ENCODE results near the gene LZTFL1. TPM values are rescaled to one million over a fixed set of nuclear protein-coding genes. Genes with fewer than 3 reads are reported as not detected.

LZTFL1 gene, protein sequence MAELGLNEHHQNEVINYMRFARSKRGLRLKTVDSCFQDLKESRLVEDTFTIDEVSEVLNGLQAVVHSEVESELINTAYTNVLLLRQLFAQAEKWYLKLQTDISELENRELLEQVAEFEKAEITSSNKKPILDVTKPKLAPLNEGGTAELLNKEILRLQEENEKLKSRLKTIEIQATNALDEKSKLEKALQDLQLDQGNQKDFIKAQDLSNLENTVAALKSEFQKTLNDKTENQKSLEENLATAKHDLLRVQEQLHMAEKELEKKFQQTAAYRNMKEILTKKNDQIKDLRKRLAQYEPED
- total RNA-seq (2014; rRNA removed; shearing (Covaris generic)) = 26.5 and 38.3 TPM in 2 replicates

GRCh38 chr3:45841757-45842491 is at the start of gene LZTFL1:
Gene LZTFL1, minus strand, starts transcription at chr3:45842119. Its CDS starts 128 bp downstream, at chr3:45841991.
- DNase-seq (ENCODE audit: low read depth) = peak; percentile 98

DNA sequence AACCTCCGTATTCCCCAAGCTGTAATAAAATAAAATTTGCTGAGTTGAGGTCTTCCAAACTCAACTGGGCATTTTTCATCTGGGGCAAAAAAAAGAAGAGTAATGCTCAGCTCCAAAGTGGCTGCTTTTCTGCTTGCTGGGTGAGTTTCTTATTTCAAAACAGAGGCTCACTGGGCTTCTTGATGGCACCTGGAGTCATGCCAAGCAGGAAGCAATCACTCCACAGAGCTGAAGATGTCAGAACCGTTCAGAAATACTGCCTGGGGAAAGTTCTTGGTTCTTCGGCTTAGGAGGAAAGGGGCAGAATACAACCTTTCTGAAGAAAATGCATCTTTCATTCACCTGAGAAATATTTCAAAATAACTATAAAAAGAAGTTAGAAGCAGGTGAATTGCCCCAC is 48.5 kb upstream of the LZTFL1 start:
- DNase-seq (ENCODE audit: low read depth) = peak; percentile 40

DNA sequence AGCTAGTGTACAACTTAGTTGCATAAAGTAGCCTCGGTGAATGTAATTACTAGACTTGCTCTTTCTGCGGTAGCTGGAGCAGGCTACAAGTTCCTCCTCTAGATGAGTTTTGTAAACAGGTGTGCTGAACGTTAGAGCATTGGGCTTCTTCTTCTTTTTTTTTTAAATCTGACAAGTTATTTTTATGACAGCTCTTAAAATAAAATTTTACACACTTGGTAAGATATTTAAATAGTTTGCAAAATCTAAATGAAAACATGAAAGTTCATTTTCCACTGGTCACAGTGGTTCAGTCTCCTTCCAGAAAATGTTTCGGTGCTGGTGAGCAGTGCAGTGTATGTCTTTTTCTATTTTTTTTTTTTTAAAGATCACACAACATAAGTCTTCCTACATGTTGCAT is 47.4 kb upstream of the LZTFL1 start:
- no peak for DNase-seq (ENCODE audit: low read depth)

GRCh38 chr3:45887759-45888511 is 46.0 kb upstream of the LZTFL1 start:
- no peak for DNase-seq (ENCODE audit: low read depth)

GRCh38 chr3:45887285-45887684 is 45.4 kb upstream of the LZTFL1 start:
- DNase-seq (ENCODE audit: low read depth) = no peak

- no peak for DNase-seq (ENCODE audit: low read depth)
Measured at GRCh38 chr3:45885979-45886705, 44.2 kb upstream of the LZTFL1 start, which contains the start of gene CCR9. Gene CCR9, plus strand, starts transcription at chr3:45886543. Its CDS starts 8,391 bp downstream, at chr3:45894934.

DNA sequence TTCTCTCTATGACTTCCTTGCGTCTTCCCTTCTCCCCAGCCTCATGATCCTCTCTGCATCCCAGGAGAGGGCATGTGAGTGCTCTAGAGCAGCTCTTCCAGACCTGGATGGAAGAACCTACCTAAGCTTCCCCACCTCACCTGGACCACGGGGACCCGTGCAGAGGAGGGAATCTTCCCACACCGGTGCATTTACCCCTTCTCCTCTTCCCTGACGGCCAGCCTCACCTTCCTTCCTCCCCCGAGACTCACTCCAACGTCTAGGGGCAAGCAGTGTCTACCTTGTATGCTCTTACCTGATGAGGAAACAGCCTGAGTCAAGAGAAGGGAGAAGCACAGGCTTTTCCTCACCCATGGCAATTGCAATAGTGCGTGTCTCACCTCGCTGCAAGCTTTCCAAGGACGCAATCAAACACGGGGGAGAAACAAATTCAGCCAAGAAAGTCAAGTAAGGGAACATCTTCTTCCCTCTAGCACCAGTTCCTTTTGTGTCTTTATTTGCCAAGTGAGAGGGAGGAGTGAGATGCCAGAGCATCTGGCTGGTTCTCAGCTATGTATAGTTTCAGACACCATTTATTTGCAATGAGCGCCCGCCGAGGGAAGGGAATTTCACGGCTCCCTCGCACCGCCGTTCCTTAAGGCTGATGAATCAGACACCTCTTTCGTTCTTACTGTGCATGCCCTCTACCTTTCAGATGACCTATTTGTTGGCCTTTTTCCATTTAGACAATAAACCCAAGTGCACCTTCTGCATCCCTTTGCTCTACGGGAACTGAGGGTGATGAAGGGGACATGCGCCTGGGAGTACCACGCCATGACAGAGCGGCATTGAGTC is 42.7 kb upstream of the LZTFL1 start:
- no peak for DNase-seq (ENCODE audit: low read depth)

GRCh38 chr3:45881078-45882022 is 39.4 kb upstream of the LZTFL1 start:
- peak; percentile 36 for DNase-seq (ENCODE audit: low read depth)

GRCh38 chr3:45880725-45881077 is 38.8 kb upstream of the LZTFL1 start:
- DNase-seq (ENCODE audit: low read depth) = no peak

- DNase-seq (ENCODE audit: low read depth) = no peak
Measured at GRCh38 chr3:45878124-45878523, 36.2 kb upstream of the LZTFL1 start.

GRCh38 chr3:45874677-45875346 is 32.9 kb upstream of the LZTFL1 start:
- DNase-seq (ENCODE audit: low read depth) = no peak

DNA sequence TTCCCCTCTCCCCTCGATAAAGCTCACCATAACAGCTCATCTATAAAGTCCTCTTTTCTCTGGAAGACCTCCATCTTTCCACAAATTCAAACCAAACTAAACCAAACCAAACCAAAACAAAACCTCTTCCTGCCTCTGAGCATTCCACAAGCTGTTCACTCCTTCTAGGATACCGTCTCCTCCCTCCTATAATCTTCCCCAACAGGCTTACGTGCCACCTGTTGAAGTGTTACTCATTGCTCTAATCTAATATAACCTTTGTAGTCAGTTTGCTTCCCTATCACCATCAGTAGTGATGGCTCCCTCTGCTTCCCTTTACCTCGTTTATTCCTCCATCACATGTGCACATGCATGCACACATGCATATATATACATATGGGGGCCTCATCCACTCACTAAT is 31.7 kb upstream of the LZTFL1 start:
- DNase-seq (ENCODE audit: low read depth) = no peak

GRCh38 chr3:45873036-45873435 is 31.1 kb upstream of the LZTFL1 start:
- DNase-seq (ENCODE audit: low read depth) = no peak

DNA sequence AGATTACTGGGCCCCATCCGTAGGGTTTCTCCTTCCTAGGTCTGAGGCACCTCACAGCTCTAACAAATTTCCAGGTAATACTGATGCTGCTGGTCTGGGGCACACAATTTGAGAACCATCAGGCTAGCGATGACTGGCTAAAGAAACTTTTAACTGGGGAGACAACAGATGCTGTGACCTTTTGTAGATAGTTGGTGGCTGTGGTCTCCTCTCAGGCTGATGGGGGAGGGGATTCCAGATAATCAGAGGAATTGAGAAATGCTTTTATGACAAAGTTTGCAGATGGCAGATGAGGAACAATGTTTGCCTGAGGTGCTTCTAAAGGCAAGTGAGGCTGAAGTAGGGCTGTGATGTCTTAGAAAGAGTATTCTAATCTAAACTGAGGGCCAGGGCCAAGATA is 30.6 kb upstream of the LZTFL1 start:
- DNase-seq (ENCODE audit: low read depth) = no peak

GRCh38 chr3:45871780-45872179 is 29.9 kb upstream of the LZTFL1 start:
- DNase-seq (ENCODE audit: low read depth) = no peak

DNA sequence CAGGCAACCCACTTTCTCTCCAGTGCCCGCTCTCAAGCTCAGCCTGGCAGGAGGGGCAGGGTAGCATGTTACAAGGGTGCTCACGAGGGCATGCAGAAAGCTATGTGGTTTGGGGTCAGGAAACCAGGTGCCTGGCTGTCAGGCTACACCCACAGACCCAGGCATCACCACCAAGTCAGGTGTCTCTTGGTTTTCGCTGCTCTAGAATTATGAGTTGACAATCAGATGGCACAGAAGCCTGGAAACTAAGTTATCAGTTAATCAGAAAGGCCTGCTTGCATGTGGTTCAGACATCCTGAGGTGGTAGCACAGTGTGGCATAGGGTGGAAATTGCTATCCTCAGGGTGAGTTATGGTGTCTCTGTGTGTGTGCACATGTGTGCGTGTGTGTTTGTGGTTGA is 28.2 kb upstream of the LZTFL1 start:
- DNase-seq (ENCODE audit: low read depth) = no peak

GRCh38 chr3:45869638-45870037 is 27.7 kb upstream of the LZTFL1 start:
- no peak for DNase-seq (ENCODE audit: low read depth)

GRCh38 chr3:45868650-45869049 is 26.7 kb upstream of the LZTFL1 start:
- DNase-seq (ENCODE audit: low read depth) = no peak

DNA sequence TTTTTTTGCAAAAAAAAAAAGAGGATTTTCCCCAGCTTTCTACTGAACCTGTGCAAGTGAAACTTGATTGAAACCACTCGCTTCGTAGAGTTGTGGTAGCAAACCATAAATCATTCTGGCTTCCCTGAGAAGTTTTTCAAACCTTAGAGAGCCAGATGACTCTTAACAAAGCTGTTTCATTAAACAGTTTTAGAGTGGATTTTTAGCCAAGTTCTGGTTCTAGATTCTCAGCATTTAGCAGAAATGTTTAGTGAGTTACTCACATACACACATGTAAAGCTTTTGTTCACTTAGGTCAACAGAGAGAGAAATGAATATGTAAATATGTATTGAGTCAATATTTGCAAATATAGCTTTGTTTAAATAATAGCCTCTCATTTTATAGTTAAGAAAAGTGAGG is 26.3 kb upstream of the LZTFL1 start:
- DNase-seq (ENCODE audit: low read depth) = no peak
